NOMO-1 treated with dmso at 0.1 percent for 144 hours (cell line): ENCODE results near the gene CNPY3.

Experiments used
- DNase-seq: peaks from one replicate; lab custom pipeline; 2025; ENCODE audit not compliant: unreplicated experiment; lab: John Stamatoyannopoulos, UW

Gene CNPY3

DNA sequence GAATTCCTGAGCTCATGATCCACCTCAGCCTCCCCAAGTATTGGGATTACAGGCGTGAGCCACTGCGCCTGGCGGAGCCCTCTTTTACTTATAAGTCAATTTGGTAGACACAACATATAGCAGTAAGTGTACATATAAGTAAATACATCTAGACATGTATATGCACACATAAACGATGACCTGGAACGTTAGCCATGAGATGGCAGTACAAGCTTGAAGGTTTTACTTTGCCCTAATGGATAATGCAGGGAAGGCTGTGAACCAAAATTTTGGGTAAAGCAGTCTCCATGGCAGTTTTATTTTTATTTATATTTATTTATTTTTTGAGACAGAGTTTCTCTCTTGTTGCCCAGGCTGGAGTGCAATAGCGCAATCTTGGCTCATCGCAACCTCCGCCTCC, 28.8 kb downstream of the CNPY3 start:
- no peak for DNase-seq

DNA sequence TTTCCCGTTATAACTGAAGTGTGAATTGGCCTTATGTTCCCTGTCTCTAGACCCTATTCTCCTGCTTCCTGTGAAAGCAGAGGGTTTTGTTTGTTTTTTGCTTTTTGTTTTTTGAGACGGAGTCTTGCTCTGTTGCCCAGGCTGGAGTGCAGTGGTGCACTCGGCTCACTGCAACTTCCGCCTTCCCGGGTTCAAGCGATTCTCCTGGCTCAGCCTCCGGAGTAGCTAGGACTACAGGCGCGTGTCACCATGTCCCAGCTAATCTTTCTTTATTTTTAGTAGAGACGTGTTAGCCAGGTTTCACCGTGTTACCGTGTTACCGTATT, 30.6 kb downstream of the CNPY3 start:
- DNase-seq = no peak

DNA sequence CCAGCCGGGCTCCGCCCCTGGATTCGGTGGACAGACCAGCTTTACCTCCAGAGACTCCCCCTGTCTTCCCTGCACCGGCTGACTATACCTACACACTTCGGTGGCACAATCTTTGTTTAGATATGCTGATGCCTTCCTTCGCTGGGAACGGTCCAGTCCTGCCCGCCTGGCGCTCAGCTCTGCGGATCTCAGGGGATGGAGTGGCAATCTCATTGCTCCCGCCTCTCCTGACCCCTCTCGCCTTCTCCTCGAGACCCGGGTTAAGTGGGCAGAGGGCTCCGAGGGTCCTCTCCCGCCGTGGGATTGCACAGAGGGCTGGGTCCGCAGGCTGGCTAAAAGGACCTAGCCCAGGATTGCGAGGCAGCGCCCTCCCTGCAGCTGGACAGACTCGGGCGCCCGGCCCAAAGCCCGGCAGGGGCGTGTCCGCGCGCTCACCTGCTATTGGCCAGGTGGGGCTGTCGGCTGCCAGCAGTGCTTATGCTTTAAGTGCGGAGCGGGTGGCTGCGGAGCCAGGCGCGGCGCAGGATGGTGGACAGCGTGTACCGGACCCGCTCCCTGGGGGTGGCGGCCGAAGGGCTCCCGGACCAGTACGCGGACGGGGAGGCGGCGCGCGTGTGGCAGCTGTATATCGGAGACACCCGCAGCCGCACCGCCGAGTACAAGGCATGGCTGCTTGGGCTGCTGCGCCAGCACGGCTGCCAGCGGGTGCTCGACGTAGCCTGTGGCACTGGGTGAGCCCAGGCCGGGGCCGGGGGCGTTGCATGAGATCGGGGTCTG, 31.2 kb downstream of the CNPY3 start, which contains the start of gene GNMT:
Gene GNMT (plus strand): TSS at position 512 of the 777 bp plus-strand sequence. CDS start 14 bp downstream, at position 526.
- DNase-seq = no peak

DNA sequence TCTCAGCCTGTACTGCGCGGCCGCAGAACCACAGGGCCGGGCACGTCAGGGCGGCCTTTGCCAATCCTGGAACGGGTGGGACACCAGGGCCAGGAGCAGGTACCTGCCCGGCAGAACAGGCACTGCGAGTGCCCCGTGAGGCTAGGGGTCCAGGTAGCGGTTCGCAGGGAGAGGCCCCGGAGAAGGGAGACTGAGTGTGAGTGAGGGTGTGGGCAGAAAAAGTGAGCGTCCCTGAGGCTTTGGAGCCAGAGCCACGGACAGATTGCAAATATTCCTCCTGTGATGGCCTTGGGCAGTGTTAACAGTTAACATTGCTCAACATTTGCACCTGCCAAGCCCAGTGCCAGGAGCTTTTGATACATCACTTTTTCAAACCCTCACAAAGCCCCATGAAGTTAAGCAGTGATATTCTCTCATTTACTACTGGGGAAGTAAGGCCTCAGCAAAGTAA, 31.8 kb downstream of the CNPY3 start:
- no peak for DNase-seq

DNA sequence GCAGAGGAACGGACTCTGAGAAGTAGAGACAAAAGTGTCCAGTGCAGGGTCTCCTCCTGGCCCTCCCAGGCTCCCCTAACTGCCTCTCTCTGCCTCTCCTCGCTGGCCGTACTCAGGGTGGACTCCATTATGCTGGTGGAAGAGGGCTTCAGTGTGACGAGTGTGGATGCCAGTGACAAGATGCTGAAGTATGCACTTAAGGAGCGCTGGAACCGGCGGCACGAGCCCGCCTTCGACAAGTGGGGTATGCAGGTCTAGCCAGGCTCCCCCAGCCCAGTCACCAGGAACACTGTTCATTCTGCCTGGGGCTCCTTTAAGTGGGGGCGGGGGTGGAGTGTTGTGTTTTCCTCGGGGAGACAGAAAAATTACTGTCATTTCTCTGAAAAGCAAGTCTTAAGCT, 32.8 kb downstream of the CNPY3 start:
- no peak for DNase-seq

DNA sequence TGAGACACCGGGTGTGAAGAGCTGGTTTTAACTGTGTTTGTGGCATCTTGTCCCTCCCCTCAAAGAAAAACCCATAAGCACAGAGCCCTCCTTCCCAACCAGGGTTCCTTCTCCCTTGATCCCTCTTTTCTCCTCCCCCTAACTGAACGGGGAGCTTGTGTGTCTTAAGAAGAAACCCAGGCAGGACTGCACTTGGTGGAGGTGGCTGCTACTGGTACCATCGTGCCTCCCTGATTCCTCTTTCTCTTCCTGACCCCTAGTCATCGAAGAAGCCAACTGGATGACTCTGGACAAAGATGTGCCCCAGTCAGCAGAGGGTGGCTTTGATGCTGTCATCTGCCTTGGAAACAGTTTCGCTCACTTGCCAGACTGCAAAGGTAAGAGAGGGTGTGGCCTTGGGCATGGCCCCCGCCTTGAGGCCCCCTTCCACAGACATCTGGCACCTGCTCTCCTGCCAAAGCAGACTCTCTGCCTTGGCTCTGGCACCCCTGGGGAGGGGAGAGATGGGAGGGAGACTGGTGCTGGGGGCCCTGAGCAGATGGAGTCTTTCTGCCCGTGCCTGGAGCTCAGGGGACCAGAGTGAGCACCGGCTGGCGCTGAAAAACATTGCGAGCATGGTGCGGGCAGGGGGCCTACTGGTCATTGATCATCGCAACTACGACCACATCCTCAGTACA, 33.4 kb downstream of the CNPY3 start:
- no peak for DNase-seq

DNA sequence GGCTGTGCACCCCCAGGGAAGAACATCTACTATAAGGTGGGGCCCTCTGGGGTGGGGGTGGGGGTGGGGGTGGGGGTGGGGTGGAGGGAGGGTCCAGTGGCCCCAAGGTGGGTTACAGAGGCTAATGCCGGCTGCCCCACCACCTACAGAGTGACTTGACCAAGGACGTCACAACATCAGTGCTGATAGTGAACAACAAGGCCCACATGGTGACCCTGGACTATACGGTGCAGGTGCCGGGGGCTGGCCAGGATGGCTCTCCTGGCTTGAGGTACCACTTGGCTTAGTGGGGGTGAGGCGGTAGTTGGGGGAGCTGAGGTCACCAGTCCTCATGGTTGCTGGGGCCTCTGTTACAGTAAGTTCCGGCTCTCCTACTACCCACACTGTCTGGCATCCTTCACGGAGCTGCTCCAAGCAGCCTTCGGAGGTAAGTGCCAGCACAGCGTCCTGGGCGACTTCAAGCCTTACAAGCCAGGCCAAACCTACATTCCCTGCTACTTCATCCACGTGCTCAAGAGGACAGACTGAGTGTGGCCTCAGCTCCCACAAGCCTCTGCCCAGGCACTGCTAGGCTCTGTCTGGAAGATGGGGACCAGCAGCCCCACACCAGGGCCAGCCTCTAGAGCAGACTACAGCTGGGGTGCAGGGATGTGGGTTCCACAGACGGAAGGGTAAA, 34.0 kb downstream of the CNPY3 start:
- DNase-seq = no peak

DNA sequence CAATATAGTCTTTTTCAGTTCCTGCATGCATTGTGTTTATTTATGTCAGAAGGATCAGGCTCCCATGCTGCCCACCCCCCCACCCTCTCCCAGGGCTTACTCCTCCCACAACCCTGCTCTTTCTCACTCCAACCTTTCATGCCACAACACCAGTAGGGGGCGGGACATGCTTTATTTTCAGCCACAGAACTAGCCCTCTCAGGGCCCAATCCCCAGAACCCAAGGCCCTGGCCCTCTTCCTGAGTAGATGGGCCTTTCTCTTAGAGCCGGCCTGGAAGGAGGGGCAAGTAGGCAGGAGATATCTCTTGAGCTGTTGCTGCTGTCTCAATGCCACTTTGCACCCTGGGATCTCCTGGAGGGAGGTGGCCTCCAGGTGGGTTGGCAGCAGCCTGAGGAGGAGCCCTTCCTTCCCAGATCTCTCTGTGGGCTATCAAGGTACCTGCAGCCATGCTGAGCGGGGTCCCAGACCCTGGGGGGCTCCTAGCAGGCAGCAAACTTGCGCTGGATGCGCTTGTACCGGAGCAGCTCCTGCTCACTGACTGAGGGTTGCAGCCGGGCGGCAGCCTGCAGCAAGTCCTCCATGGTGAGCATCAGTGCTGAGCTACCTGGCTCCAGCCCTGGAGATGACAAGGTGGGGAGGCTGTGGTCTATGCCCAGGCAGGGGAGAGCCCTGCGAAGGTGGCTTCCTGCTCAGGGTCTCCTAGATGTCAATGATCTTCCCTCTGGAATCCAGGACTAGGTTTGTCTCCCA, 34.8 kb downstream of the CNPY3 start:
- no peak for DNase-seq

DNA sequence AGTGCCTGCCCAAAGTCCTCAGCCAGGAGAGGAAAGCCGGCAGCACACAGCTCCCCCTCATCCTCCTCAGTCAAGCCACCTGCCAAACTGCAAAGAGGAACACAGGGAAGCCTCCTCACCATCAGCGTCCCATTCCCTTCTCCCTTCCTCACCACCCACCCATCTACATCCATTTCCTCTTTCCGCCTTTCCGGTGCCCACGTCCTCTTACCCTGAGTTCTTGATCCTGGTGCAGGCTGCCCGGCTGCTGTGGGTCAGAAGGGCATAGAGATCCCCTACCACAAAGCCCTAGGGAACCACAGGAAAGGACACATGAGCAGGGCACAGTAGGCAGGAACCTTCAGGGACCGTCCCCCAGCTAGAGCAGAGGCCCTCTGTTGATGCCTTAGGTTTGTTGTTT, 37.3 kb downstream of the CNPY3 start:
- DNase-seq = no peak

DNA sequence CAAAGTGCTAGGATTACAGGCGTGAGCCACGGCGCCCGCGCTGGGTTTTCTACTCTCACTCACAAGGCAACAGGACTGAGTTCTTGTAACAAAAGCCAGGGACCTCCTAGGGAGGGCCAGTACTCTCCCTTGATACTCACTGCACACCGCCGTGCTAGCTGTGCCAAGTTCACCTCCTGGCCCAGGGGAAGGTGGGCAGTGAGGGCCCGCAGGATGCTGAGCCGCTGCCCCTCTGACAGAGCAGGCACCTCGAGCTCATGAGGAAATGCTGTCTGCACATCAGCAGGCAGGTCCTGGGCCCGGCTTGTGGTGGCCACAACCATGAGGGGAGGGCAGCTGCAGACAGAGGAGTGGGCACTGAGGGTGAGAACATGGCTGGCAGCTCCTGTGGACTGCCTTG, 37.9 kb downstream of the CNPY3 start:
- no peak for DNase-seq

DNA sequence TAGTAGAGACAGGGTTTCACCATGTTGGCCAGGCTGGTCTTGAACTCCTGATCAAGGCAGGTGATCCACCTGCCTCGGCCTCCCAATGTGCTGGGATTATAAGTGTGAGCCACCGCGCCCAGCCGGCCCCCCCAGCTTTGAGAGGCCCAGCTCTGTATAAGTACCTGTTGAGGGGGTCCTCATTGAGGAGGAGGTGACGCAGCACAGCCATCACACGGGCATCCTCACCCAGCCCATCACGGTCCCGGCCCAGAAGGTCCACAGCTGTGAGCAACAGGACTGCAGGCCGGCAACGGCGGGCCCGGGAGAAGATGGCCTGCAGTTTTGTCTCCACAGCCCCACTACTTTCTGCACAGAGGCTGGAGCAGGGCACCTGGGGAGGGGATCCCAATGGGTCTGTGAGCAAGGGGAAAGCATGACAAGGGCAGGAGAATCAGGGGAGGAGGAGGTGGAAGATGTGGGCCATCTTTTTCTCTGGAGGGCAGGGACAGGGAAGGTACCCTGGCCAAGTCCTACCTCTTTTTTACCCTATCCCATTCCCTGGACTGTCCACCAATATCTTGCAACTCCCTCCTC, 38.9 kb downstream of the CNPY3 start:
- DNase-seq = no peak

DNA sequence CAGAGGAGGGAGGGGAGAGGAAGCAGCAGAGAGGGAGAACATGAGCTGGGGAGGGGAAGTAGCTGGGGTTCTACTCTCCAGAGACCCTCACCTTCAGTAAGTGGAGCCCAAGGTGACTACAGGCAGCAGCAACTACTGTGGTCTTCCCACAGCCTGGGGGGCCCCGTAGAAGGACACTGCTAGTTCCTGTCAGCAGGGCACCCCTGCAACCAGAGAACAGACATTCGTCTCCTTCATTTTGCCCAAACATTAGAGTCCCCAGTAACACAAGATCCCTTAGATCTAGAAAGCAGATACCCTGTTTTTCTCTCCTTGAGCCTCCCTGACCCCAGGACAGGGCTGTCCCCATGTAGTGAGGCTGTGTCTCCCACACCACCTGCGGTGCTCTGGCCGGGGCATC, 39.5 kb downstream of the CNPY3 start:
- DNase-seq = no peak

DNA sequence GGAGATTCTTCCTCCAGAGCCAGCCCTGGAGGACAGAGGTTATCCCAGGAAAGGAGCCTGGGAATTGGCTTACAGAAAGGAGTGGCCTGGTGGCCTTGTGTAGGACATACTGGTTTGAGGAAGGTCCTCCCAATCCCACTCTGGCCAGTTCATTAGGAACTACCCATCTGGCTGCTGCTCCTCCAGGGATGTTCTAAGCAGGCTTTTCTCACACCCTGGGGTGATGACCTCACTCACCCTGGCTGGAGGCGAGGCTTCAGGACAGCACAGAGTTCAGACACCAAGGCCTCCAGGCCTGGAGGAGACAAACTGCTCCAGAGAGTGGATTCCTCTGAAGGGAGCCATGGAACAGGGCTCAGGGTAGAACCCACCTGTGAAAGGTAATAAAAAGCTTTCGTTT, 40.2 kb downstream of the CNPY3 start:
- no peak for DNase-seq

DNA sequence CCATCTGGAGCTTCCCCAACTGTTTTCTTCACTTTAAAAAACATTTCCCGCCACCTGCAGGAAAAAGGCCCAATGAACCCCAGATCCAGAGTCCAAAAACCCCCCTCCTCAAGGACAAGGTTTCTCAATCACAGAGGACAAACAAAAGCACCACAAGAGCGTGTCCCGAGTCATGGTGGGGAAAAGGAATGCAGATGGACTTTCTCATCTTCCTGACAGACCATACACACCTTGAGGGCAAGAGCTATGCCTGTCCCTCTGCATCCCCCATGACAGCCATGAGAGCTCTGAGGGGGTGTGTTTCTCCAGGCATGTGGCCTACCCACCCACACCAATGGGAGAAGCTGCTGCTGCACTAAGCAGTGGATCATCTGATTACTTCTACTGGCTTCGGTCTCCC, 40.7 kb downstream of the CNPY3 start:
- DNase-seq = no peak

DNA sequence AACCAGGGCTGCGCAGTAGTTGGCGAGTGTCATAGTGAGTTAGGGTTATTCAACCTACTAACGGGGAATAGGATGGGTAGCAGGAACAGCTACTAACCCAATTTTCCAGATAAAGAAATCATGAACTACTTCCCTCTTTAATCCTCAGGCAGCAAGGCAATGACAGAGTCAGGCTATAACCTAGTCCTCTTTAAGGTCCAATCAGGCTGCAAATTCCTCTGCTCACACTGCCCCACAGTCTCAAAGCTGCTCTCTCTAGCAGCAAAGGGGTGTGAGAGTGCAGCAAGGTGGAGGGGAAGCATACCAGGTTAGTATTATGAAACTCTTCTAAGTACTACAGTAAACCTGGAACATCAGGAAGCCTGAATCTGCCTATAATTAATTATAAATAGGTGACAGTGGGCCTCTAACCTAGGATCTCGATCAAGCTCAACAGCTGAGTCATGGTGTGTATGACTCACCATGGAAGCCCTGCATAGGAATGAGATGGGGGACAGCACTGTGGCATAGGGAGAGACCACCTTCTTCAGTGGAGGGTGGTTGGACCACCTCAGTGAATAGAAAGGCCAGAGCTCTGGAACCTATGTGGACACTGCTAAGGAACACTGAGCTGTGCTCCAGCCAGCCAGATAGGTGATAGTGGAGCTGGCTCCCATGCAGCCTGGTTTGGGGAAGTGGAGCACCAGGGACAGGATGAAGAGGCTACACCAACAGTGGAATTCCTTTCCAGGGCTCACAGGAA, 41.8 kb downstream of the CNPY3 start:
- no peak for DNase-seq

DNA sequence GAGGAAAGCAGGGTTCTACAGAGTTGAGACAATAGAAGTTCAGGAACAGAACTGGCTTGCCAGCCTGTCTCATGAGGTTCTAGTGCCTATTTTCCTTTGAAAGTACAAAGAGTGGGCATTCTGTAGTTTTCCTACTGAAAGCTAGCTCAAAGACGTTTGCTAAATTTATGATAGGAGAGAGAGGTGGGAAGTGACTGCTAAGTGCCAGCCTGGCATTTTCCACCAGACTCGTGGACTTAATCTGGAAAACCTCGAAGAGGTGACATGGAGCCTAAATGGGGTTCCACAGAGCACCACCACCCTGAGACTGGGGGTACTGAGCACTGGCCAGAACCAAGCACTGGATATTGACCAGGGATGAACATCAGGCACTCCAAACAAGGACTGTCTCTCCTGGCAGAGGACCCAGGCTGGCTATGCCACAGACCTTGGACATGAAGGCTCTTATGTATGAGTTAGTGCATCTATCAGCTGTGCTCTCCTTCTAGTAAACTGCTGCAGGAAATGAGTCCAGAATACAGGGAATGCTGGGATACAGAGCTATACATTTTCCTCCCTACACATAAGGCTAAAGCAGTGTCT, 42.6 kb downstream of the CNPY3 start:
- DNase-seq = no peak

DNA sequence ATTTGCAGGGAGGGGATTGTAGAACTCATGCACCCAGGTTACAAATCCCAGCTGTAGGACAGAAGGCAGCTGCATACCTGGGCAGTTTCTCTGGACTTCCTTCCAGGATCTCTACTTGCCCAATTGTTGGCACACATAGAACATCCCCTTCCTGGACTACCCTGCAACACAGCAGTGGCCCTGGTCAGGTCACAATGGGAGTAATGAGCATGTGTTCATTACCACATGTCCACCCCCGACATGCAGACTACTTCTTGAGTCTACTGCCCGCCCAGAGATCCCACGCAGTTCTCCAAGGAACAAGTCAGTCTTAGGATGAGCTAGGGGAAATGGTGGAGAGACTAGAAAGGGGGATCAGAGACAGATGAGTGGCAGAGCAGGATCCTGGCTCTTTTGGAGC, 44.6 kb downstream of the CNPY3 start:
- DNase-seq = no peak

DNA sequence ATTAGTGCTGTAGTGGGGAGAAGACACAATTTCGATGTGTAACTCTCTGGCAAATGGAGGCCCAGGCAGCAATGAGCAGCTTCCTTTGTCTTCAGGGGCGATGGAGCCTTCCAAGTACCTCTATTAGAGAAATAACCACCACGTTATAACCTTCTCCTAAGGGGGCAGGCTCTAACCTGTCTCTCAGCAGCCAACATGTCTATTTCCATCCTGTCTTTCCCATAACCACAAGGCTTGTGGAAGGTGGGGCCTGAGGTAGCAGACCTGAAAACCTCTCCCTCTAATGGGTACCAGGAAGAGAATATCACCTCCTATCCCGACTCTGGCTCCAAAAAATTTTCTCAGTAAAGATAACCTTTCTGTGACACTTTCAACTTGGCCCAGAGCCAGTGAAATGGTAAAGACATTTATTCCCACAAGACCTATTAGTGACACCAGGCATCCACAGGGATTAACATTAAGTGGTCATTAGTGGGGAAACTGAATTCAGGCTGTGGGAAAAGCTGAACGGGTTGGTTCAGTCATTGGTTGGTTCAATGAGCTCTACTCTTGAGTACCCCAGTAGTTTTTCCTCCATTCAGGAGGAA, 45.7 kb downstream of the CNPY3 start:
- DNase-seq = no peak

DNA sequence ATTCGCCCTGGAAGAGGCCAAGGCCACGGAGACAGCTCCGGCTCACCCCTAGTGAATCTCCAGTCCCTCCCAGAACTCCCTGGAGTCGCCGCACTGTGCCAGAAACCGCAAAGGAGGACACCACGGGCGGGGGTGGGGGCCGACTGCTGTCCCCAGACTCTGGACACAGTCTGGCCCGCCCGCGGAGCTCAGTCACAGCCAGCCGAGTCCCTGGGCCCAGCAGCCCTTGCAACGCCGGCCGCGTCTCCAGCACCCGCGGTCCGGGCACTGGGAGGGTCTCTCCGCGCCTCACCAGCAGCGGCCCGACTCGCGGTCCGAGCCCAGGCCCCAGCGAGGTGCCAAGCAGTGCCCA, 49.2 kb downstream of the CNPY3 start:
- DNase-seq = no peak
